Neural crest cell (in vitro differentiated cells): Measurements from ENCODE around the gene PRSS12. TPM values are rescaled to one million over a fixed set of nuclear protein-coding genes. Genes with fewer than 3 reads are reported as not detected.

ENCODE experiments used
- DNase-seq: peaks from one replicate; pipeline ENCODE4 v3.0.0; 2021; ENCODE audit warnings: low read depth, mixed read lengths, low spot score
- H3K27ac Mint-ChIP-seq: one replicate; pipeline ENCODE4 v1.8.0; 2021; ENCODE audit warnings: mild to moderate bottlenecking, mixed read lengths; ENCODE audit not compliant: unreplicated experiment
- H3K27me3 Mint-ChIP-seq: 2 replicates; pipeline ENCODE4 v1.8.0; 2021; ENCODE audit warnings: low read depth, mild to moderate bottlenecking, mixed read lengths
- H3K36me3 Mint-ChIP-seq: 2 replicates; pipeline ENCODE4 v1.8.0; 2021; ENCODE audit warnings: low read depth, mild to moderate bottlenecking, mixed read lengths
- H3K4me1 Mint-ChIP-seq: 2 replicates; pipeline ENCODE4 v1.8.0; 2021; ENCODE audit warnings: mixed read lengths
- H3K4me3 Mint-ChIP-seq: one replicate; pipeline ENCODE4 v1.8.0; 2021; ENCODE audit warnings: mild to moderate bottlenecking, mixed read lengths
- H3K9me3 Mint-ChIP-seq: 2 replicates; pipeline ENCODE4 v1.8.0; 2021; ENCODE audit warnings: mixed read lengths
- CTCF ChIP-seq: fragments of 200-600 bp; sonication (generic); conservative IDR thresholded peaks from 2 replicates; pipeline ENCODE4 v1.5.0; 2021; ENCODE audit warnings: antibody characterized with exemption, mild to moderate bottlenecking
- total RNA-seq: library from RNA; stranded (reverse); gene quantifications from 2 replicates; pipeline ENCODE4 v1.2.1, GENCODE V29; 2021

Gene PRSS12
- total RNA-seq, 1 donor from 2014 or later: 1.7 TPM

DNA sequence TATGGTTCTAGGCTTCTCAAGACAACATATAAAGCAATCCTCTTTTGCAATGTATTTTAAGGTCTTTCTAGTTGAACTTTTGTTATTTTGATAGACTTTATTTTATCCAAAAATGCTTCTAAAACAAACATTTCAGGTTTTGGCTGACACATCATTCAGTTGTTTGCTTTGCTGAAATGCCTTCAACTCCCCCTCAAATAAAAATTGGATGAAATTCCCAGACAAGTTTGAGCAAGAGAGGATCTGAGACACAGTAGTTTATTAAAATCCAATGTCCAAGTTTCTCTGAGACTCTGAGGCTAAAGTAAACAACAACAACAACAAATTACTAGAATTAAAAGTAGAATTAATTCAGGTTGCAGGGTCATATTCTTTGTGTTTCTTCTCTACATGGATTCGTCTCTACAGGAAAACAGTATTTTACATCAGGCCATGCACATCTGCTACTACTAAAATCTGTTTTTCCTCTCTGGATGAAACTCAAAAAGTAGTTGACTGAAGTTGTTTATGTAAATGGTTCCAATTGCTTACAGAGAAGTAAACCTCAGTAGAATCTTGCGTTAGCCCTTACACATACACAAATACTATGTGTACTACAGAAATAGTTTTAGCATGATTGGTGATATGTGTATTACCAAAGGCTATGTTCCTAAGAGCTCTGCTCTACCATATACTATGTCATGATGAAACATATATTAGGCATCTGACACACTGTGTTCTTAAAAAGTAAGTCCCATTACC, 64.9 kb downstream of the PRSS12 start:
- no peak for TF ChIP-seq CTCF
- H3K36me3 Mint-ChIP-seq: no peaks in the 10 kb centered on the region
- no peak for DNase-seq
- peaks cover 6% of the 10 kb centered on the region for H3K4me1 Mint-ChIP-seq
- H3K27me3 Mint-ChIP-seq: no peaks in the 10 kb centered on the region
- no peaks in the 10 kb centered on the region for H3K9me3 Mint-ChIP-seq
- H3K4me3 Mint-ChIP-seq: no peak overlapping the region
- H3K27ac Mint-ChIP-seq: no peak overlapping the region

DNA sequence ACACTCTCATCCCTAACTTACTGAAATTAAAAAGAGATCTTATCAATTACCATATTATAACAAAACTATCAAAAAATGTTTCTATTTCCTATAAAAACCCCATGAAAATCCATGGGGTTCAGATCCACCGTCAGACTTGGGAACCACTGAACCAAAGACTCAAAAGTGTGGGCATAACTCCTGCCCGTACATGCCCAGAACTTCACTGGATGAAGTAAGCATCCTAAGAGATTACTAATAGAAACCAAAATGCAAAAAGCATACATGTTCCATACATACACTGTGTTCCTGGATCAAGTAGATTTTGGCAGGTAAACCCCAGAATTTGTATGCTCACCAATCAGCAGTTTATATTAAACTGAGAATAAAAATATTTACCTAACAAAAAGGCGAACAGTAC, 66.1 kb downstream of the PRSS12 start:
- H3K4me1 Mint-ChIP-seq: peaks cover 13% of the 10 kb centered on the region
- H3K27ac Mint-ChIP-seq: no peak overlapping the region
- no peaks in the 10 kb centered on the region for H3K27me3 Mint-ChIP-seq
- peaks cover 2% of the 10 kb centered on the region for H3K36me3 Mint-ChIP-seq
- no peak overlapping the region for H3K4me3 Mint-ChIP-seq
- H3K9me3 Mint-ChIP-seq: no peaks in the 10 kb centered on the region
- no peak for TF ChIP-seq CTCF
- no peak for DNase-seq

- H3K4me3 Mint-ChIP-seq: no peak overlapping the region
- no peak for TF ChIP-seq CTCF
- H3K4me1 Mint-ChIP-seq: peaks cover 21% of the 10 kb centered on the region
- DNase-seq: no peak
- H3K36me3 Mint-ChIP-seq: peaks cover 5% of the 10 kb centered on the region
- no peak overlapping the region for H3K27ac Mint-ChIP-seq
- H3K9me3 Mint-ChIP-seq: no peaks in the 10 kb centered on the region
- no peaks in the 10 kb centered on the region for H3K27me3 Mint-ChIP-seq
These were observed 66.9 kb downstream of the PRSS12 start for GRCh38 chr4:118285931-118286330.

DNA sequence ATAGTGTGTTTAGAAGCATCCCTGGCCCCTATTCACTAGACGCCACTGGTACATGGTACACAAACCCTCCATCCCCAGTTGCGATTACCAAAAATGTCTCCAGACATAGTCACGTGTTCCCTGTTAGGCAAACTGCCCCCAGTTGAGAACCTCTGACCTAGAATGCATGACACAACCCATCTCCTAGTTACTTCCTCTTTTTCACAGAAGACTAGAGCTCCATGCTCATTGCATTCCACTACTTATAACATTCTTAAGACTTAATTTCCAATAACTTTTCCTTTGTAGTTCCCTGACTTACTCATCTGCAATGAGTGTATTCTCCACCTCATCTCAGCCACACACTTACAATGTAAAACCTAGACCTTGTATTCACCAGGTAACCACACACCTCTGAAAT, 68.6 kb downstream of the PRSS12 start:
- Mint-ChIP-seq H3K27me3 (no peaks in the 10 kb centered on the region), H3K9me3 (no peaks in the 10 kb centered on the region), H3K27ac (no peak overlapping the region), H3K36me3 (peaks cover 10% of the 10 kb centered on the region), H3K4me1 (peaks cover 32% of the 10 kb centered on the region), H3K4me3 (no peak overlapping the region)
- TF ChIP-seq CTCF: no peak
- no peak for DNase-seq

- H3K27me3 Mint-ChIP-seq: no peaks in the 10 kb centered on the region
- peak overlapping the region; percentile 38 for H3K4me3 Mint-ChIP-seq
- peaks cover 45% of the 10 kb centered on the region for H3K4me1 Mint-ChIP-seq
- no peak overlapping the region for H3K27ac Mint-ChIP-seq
- peaks cover 11% of the 10 kb centered on the region for H3K36me3 Mint-ChIP-seq
- DNase-seq: no peak
- H3K9me3 Mint-ChIP-seq: no peaks in the 10 kb centered on the region
- TF ChIP-seq CTCF: no peak
These were observed 70.1 kb downstream of the PRSS12 start for GRCh38 chr4:118282692-118283091.
